Hepatocyte (in vitro differentiated cells): ENCODE data around the gene APOH.

ENCODE experiments used
- CTCF ChIP-seq: fragments of 200-600 bp; sonication (generic); IDR thresholded peaks from 2 replicates; pipeline ENCODE4 v1.5.1; 2016; ENCODE audit warnings: antibody characterized with exemption, mild to moderate bottlenecking; ENCODE audit not compliant: poor library complexity
- EZH2 ChIP-seq: fragments of 200-600 bp; sonication (generic); IDR thresholded peaks from 2 replicates; pipeline ENCODE4 v1.6.1; 2016; ENCODE audit warnings: antibody characterized with exemption, mild to moderate bottlenecking, borderline replicate concordance

GRCh38 chr17:66227212-66228045 is 1.8 kb downstream of the APOH start:
- TF ChIP-seq CTCF (no peak), EZH2 (no peak)
